ENCODE results near the gene GLYATL1. TPM values are rescaled to one million over a fixed set of nuclear protein-coding genes. Genes with fewer than 3 reads are reported as not detected.

Gene GLYATL1
- total RNA-seq, 2 experiments from 2014 or later: not detected

DNA sequence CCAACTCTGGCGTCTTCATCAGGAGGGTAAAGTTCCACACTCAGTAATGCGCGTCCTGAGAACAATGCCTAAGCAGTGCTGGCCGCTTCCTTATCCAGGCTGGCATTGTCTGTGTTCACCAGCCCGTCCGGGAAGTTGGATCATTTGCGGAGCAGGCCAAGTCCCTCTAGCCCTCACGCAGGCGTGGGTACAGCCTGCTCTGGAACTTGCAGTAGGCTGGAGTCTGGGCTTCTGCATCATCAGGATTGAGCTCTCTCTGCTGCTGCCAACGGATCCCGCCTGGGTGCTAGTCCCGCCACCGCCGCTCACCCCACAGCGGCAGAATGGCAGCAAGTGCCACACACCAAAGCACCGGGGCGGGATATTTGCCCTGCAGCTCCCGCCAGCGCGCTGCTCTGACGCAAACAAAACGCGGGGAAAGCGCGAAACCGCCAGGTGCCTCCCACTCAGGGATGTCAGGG lies 29.0 kb downstream of the GLYATL1 start:
- TF ChIP-seq, protein P1, sequence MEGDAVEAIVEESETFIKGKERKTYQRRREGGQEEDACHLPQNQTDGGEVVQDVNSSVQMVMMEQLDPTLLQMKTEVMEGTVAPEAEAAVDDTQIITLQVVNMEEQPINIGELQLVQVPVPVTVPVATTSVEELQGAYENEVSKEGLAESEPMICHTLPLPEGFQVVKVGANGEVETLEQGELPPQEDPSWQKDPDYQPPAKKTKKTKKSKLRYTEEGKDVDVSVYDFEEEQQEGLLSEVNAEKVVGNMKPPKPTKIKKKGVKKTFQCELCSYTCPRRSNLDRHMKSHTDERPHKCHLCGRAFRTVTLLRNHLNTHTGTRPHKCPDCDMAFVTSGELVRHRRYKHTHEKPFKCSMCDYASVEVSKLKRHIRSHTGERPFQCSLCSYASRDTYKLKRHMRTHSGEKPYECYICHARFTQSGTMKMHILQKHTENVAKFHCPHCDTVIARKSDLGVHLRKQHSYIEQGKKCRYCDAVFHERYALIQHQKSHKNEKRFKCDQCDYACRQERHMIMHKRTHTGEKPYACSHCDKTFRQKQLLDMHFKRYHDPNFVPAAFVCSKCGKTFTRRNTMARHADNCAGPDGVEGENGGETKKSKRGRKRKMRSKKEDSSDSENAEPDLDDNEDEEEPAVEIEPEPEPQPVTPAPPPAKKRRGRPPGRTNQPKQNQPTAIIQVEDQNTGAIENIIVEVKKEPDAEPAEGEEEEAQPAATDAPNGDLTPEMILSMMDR (IDR thresholded peaks at IDR 0.05): no peak
- DNase-seq (no peak), ATAC-seq (ENCODE audit: poor library complexity) (no peak)
- intact Hi-C loops (cut with DNase I, micrococcal nuclease): no loop called here
- H3K4me3 Mint-ChIP-seq: no peak overlapping the region
- no peaks in the 10 kb centered on the region for H3K9me3 Mint-ChIP-seq
- POLR2A ChIA-PET: no interaction called here
- CTCF ChIA-PET: no interaction called here
- peaks cover 5 to 12% of the 10 kb centered on the region in 2 experiments for H3K9me3 ChIP-seq (ENCODE audit: control insufficient read depth in 1 of 2, insufficient read depth in 1 of 2, low read length in 2 of 2)
- H3K27me3 Mint-ChIP-seq: peaks cover 32% of the 10 kb centered on the region
- H3K27ac ChIP-seq (ENCODE audit: low read depth in 1 of 2, low read length in 2 of 2): no peak overlapping the region
- no peaks in the 10 kb centered on the region for H3K4me1 Mint-ChIP-seq (ENCODE audit: low read depth)
- no peak overlapping the region for H3K4me3 ChIP-seq (ENCODE audit: low read length)
- H3K36me3 ChIP-seq (ENCODE audit: insufficient read depth, low read length): no peaks in the 10 kb centered on the region
- H3K4me1 ChIP-seq (ENCODE audit: insufficient read depth, low read length): no peaks in the 10 kb centered on the region
- no peak overlapping the region for H3K27ac Mint-ChIP-seq
- no peaks in the 10 kb centered on the region for H3K36me3 Mint-ChIP-seq (ENCODE audit: low read depth)
- H3K27me3 ChIP-seq (ENCODE audit: control insufficient read depth in 1 of 2, insufficient read depth in 2 of 2, low read length in 2 of 2): peaks cover 0 to 13% of the 10 kb centered on the region in 2 experiments

DNA sequence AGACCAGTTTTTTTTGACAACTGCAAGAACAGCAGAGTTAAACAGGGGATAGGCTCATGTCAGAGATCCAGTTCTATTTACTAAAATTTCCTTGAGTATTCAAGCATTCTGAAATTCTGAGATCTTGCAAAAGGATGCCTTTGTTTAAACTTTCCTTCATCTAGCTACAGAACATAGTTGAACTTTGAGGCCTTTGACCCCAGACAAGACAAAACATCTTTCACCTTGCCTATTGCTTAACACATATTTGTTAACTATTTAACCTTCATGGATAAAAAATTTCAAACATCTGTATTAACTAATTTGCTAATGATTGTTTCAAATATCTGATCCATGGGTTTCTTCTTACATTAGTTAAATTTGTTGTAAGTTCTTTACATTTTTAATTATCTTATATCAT lies 38.2 kb downstream of the GLYATL1 start:
- Mint-ChIP-seq H3K4me1 (ENCODE audit: low read depth) (no peaks in the 10 kb centered on the region), H3K36me3 (ENCODE audit: low read depth) (no peaks in the 10 kb centered on the region), H3K4me3 (no peak overlapping the region), H3K9me3 (peaks cover 2% of the 10 kb centered on the region), H3K27me3 (peaks cover 7% of the 10 kb centered on the region), H3K27ac (no peak overlapping the region)
- H3K4me1 ChIP-seq (ENCODE audit: insufficient read depth, low read length): no peaks in the 10 kb centered on the region
- ChIA-PET POLR2A (no interaction called here), CTCF (no interaction called here)
- H3K27me3 ChIP-seq (ENCODE audit: control insufficient read depth in 1 of 2, insufficient read depth in 2 of 2, low read length in 2 of 2): peaks cover 0 to 3% of the 10 kb centered on the region in 2 experiments
- intact Hi-C loops (cut with DNase I, micrococcal nuclease): no loop called here
- TF ChIP-seq, protein P1 (IDR thresholded peaks at IDR 0.05): no peak
- ATAC-seq (ENCODE audit: poor library complexity) (no peak), DNase-seq (no peak)
- H3K4me3 ChIP-seq (ENCODE audit: low read length): no peak overlapping the region
- no peaks in the 10 kb centered on the region for H3K36me3 ChIP-seq (ENCODE audit: insufficient read depth, low read length)
- peaks cover 0 to 3% of the 10 kb centered on the region in 2 experiments for H3K9me3 ChIP-seq (ENCODE audit: control insufficient read depth in 1 of 2, insufficient read depth in 1 of 2, low read length in 2 of 2)
- H3K27ac ChIP-seq (ENCODE audit: low read depth in 1 of 2, low read length in 2 of 2): no peak overlapping the region

DNA sequence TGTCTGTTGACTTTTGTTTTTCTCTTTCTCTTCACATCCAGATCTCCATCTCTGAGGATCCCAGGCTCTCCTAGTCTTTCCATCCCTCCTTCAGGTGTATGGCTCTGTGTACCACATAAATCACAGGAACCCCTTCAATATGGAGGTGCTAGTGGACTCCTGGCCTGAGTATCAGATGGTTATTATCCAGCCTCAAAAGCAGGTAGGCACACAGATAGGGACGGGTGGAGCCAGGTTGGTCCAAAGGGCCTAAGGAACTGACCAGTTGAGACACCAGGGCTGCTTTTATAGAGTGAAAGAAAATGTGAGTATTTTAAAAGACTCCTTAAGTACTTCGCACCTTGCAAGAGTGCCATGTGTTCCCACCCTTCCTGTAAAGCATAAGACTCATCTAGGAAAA lies 39.9 kb downstream of the GLYATL1 start:
- intact Hi-C loops (cut with DNase I, micrococcal nuclease): no loop called here
- no peaks in the 10 kb centered on the region for H3K4me1 ChIP-seq (ENCODE audit: insufficient read depth, low read length)
- no peaks in the 10 kb centered on the region for H3K9me3 Mint-ChIP-seq
- H3K27me3 Mint-ChIP-seq: no peaks in the 10 kb centered on the region
- CTCF ChIA-PET: no interaction called here
- POLR2A ChIA-PET: no interaction called here
- TF ChIP-seq, protein P1 (IDR thresholded peaks at IDR 0.05): no peak
- no peak overlapping the region for H3K27ac Mint-ChIP-seq
- H3K36me3 Mint-ChIP-seq (ENCODE audit: low read depth): no peaks in the 10 kb centered on the region
- H3K4me3 ChIP-seq (ENCODE audit: low read length): no peak overlapping the region
- no peaks in the 10 kb centered on the region for H3K36me3 ChIP-seq (ENCODE audit: insufficient read depth, low read length)
- H3K9me3 ChIP-seq (ENCODE audit: control insufficient read depth in 1 of 2, insufficient read depth in 1 of 2, low read length in 2 of 2): no peaks in the 10 kb centered on the region
- H3K4me3 Mint-ChIP-seq: no peak overlapping the region
- no peaks in the 10 kb centered on the region for H3K4me1 Mint-ChIP-seq (ENCODE audit: low read depth)
- ATAC-seq (ENCODE audit: poor library complexity) (no peak), DNase-seq (no peak)
- no peaks in the 10 kb centered on the region for H3K27me3 ChIP-seq (ENCODE audit: control insufficient read depth in 1 of 2, insufficient read depth in 2 of 2, low read length in 2 of 2)
- no peak overlapping the region for H3K27ac ChIP-seq (ENCODE audit: low read depth in 1 of 2, low read length in 2 of 2)

Data from CD4-positive, alpha-beta T cell (primary cell).